Measurements from ENCODE around the gene SYNPR. TPM values are rescaled to one million over a fixed set of nuclear protein-coding genes. Genes with fewer than 3 reads are reported as not detected.

The SYNPR gene
- total RNA-seq, 2 experiments from 2014 or later = not detected

DNA sequence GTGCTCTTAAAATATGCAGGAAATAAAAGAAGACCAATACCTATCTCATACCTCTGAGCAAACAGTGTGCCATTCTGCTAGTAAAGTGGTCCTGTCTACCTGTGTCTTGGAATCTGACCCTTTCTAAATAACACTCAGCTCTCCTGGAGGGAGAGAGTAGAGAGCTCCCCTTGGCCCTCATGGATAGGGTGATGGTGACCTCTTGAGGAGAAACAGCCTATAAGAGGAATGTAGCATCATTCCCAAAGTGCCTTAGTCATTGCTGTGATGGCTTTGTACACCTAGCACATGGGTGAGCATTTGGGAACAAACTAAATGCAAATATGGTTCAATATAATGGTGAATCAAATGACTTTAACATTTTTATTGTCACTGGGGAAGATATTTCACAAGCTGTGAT, 384.4 kb downstream of the SYNPR start:
- Histone ChIP-seq H3K4me1 (ENCODE audit: insufficient read depth, low read length, poor library complexity, severe bottlenecking) (no peaks in the 10 kb centered on the region), H3K79me2 (ENCODE audit: insufficient read depth, low read depth, low read length) (no peaks in the 10 kb centered on the region), H2AFZ (ENCODE audit: low read length) (no peak overlapping the region), H3K36me3 (ENCODE audit: insufficient read depth, low read length) (no peaks in the 10 kb centered on the region), H4K20me1 (ENCODE audit: insufficient read depth, low read length) (no peaks in the 10 kb centered on the region), H3K9me2 (ENCODE audit: insufficient read depth, low read length) (no peaks in the 10 kb centered on the region), H3K27ac (ENCODE audit: low read depth, low read length, poor library complexity, severe bottlenecking) (no peak overlapping the region), H3K4me3 (ENCODE audit: low read depth, low read length, poor library complexity, severe bottlenecking) (no peak overlapping the region), H3K4me2 (ENCODE audit: low read length) (no peak overlapping the region), H3K9me3 (ENCODE audit: low read length) (no peaks in the 10 kb centered on the region)
- DNase-seq (ENCODE audit: low spot score) = no peak
- TF ChIP-seq, protein P1, sequence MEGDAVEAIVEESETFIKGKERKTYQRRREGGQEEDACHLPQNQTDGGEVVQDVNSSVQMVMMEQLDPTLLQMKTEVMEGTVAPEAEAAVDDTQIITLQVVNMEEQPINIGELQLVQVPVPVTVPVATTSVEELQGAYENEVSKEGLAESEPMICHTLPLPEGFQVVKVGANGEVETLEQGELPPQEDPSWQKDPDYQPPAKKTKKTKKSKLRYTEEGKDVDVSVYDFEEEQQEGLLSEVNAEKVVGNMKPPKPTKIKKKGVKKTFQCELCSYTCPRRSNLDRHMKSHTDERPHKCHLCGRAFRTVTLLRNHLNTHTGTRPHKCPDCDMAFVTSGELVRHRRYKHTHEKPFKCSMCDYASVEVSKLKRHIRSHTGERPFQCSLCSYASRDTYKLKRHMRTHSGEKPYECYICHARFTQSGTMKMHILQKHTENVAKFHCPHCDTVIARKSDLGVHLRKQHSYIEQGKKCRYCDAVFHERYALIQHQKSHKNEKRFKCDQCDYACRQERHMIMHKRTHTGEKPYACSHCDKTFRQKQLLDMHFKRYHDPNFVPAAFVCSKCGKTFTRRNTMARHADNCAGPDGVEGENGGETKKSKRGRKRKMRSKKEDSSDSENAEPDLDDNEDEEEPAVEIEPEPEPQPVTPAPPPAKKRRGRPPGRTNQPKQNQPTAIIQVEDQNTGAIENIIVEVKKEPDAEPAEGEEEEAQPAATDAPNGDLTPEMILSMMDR (conservative IDR thresholded peaks at IDR 0.05; ENCODE audit: low read length) = no peak
- TF ChIP-seq EZH2phosphoT487 (IDR thresholded peaks at IDR 0.05; ENCODE audit: borderline replicate concordance, low read depth, low read length) = no peak
- CTCF ChIA-PET (ENCODE audit: unreplicated experiment) = no interaction called here
- no TSS peak for BruUV-seq (replicated peaks)
- intact Hi-C loops (cut with micrococcal nuclease; ENCODE audit: unreplicated experiment) = no loop called here
- POLR2A ChIA-PET = no interaction called here

Small RNA genes lying within 50 kb of the gene (small RNA-seq; reads per million reads assigned to genes)
- 2.7 reads per million, percentile 83 among the genes with 10 or more reads in this experiment for gene RNA5SP134

Data from OCI-LY7 (cell line).